Activated CD8-positive, alpha-beta memory T cell treated with anti-CD3 and anti-CD28 coated beads for 1 hour (primary cell): ENCODE results near the gene URI1.
"Not testable (repeated sequence)": the region's sequence is repeated elsewhere in the genome, so short reads cannot be mapped to it uniquely, and the experiment has no call there.

Experiments
- DNase-seq, 2 donors: peaks; one replicate each; pipeline ENCODE4 v3.0.0-alpha.2; 2020; ENCODE audit warnings: low read depth in 1 of 2; ENCODE audit errors: extremely low read depth in 1 of 2

The URI1 gene

GRCh38 chr19:29940971-29941585 lies 961 bp upstream of the URI1 start:
- DNase-seq, result no peak

DNA sequence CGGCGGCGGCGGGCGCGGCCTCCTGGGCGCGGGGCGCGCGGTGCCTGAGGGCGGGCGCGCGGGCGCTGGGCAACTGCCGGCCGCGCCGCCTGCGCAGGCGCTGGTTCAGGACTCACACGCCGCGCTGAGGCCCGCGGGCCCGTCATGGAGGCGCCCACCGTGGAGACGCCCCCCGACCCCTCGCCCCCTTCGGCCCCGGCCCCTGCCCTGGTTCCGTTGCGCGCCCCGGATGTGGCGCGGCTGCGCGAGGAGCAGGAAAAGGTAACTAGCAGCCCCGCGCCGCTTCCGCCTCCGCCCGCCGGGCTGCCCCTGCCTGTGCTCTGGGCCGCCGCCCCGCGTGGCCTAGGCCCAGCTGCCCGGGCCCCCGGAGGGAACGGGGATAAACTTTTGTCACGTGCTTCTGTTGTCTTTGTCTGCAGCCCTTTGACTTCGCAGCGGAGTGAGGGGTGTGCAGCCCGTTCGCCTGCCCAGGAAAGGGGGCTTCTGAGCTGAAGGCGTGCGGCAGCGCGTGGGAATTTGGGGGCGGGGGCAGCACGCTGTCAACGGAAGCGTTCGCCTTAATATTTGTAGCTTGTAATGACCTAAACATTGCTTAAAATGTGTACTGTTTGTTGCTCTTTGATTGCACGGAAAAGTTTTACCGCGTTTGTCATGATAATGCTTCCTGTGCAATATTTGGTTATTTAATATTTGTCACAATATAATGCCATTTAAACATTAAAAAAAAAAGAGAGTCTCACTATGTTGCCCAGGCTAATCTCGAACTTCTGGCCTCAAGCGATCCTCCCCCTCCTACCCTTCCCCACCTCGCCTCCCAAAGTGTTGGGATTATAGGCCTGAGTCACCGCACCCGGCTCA lies 594 bp downstream of the URI1 start:
- DNase-seq, result peak; percentile 26 to 54

- no peak for DNase-seq
Measured at GRCh38 chr19:29943615-29944014, 1.6 kb downstream of the URI1 start.

DNA sequence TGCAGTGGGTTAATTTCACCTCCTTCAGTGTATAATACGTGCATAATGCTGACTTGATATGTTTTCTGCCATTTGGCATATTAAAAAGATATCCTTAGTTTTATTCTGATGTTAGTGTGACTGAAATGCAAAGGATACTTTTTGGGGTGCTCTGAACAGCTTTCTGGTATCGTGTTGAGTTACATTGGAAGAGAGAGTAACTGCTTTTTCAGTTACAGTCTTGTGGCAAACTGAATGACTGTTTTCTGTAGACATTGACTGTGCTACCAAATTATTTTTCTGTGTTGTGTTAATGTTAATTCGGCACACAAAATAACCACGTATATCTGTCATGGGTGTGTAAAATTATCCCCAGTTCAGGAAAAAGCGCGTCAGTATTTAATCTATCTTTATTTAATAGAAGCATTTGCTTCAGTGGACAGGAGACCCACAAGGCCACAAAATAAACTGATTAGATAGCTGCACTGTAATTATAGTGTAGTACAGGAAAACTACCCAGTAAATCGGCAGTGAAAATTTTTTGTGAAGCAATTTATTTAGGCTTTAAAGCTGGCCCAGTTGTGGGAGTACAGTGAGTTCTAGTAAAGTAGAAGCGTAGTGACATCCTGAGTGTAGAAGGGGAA lies 2.5 kb downstream of the URI1 start:
- DNase-seq, result no peak

GRCh38 chr19:29945017-29945416 lies 3.0 kb downstream of the URI1 start:
- no peak for DNase-seq

DNA sequence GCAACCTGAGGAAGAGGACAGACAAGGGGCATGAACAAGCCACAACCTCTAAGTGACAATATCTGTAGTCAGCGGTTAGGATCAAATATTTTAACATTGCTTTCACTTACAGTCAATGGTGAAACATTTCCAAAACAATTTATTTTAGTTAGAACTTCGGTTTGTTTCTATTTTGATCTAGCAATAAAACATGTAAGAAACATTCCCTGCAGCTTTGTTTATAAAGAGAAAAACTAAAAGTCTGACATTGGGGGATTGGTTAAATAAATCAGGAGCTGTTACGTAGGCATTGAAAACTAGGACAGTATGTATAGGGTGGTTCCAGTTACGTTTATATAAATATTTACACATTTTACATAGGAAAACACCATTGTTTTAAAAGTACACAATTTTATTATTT lies 3.4 kb downstream of the URI1 start:
- no peak for DNase-seq

GRCh38 chr19:29946645-29947044 lies 4.6 kb downstream of the URI1 start:
- no peak for DNase-seq

DNA sequence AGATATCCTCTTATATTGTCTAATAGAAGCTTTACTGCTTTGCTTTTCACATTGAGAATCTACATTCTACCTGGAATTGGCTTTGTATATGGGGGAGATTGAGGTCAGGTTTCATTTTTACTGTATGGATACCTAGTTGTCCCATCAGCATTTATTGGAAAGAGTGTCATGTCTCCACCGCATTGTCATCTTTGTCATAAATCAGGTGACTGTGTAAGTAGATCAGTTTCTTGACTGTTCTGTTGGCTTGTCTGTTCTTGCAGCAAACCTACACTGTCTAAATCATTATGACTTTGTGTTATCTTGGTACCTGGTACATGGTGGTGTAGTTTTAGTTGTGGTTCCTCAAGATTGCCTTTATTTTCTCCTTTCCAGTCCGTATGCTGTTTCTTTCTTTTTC lies 5.8 kb downstream of the URI1 start:
- DNase-seq, result no peak

DNA sequence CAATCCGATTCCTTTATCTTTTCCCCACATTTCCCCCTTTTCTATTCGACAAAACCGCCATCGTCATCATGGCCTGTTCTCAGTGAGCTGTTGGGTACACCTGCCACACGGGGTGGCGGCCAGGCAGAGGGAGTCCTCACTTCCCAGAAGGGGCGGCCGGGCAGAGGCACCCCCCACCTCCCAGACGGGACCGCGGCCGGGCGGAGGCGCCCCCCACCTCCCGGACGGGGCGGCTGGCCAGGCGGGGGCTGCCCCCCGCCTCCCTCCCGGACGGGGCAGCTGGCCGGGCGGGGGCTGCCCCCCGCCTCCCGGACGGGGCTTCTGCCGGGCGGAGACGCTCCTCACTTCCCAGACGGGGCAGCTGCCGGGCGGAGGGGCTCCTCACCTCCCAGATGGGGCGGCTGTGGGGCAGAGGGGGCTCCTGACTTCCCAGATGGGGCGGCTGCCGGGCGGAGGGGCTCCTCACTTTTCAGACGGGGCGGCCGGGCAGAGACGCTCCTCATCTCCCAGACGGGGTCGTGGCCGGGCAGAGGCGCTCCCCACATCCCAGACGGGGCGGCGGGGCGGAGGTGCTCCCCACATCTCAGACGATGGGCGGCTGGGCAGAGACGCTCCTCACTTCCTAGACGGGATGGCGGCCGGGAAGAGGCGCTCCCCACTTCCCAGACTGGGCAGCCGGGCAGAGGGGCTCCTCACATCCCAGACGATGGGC lies 6.9 kb downstream of the URI1 start:
- not testable (repeated sequence) for DNase-seq

- DNase-seq, result no peak
Measured at GRCh38 chr19:29952177-29952576, 10.1 kb downstream of the URI1 start.

DNA sequence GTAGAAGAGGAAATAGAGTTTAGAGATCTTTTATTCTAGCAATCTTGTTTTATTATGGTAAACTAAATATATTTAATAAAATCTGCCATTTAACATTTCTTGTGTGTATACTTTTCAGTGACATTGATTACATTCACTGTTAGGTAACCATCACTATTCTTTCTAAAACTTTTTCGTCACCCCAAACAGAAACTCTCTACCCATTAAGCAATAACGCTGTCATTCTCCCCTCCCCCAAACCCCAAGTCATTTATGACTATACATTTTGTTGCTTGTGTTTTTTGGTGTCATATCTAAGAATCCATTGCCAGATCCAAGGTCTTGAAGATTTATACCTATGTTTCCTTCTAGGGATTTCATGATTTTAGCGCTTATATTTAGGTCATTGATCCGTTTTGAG lies 10.6 kb downstream of the URI1 start:
- no peak for DNase-seq

DNA sequence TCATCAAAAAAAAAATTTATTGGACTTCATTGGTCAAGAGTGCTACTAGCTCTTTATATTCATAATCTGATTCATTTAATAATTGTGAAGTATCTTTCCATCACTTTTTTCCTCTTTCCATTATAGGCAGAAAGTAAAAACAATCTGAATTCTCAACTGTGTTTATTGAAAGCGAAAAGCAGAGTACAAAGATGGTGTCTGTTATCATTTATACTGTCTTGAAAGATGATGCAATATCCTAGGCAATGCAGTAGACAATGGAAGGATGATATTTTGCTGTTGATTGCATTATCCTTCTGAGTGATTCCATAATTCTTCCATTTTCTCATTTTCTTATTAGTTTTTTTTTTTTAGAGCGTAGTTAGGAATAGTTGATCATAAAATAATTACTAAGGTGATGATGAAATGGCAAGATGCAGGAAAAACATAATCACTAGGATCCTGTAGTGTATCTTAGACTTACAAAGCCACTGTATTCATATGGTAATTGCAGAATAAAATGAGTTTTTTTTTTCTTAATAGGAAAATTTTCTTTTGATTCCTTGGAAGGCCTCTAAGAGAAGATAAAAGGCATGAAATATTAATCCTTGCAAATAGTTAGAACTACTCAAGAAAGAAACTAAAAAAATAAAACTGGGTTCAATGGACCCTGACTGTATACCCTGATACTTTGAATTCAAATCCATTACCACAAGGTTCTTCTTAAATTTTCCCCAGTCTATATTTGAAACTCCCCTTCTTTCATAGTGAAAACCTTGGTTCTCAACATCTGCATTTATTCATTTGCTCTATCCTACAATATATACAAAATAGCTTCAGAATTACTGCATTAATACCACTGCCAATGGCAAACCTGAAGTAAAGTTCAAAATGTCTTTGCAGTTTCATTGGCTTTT lies 11.6 kb downstream of the URI1 start:
- no peak for DNase-seq

DNA sequence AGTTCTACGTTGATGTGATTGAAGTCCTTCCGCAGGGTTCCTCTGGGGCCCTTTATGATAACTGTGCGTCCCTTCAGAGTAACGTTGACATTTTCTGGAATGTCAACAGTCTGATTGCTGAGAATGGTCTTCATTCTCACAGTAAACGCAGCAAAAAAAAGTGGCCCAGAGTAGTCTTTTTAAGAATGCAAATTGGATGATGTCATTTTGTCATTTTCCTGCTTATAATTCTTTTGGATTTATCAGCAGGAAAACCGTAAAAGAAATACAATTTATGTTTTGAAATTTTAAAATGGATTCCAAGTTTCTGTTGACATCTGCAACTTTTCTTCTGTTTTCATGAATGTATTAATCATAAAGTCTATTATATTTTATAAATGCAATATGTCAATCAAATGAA lies 14.8 kb downstream of the URI1 start:
- no peak for DNase-seq

DNA sequence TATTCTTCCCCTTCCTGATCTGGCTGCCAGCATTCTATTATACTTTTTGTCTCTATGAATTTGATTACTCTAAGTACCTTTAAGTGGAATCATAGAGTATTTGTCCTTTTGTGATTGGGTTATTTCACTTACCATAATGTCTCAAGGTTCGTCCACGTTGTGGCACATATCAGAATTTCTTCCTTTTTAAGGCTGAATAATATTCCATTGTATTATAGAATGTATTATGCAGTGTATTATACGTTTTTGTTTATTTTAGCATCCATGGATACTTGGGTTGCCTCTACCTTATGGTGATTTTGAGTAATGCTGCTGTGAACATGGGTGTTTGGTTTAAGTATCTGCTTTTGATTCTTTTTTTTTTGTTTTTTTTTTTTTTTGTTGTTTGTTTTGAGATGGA lies 19.3 kb downstream of the URI1 start:
- no peak for DNase-seq

DNA sequence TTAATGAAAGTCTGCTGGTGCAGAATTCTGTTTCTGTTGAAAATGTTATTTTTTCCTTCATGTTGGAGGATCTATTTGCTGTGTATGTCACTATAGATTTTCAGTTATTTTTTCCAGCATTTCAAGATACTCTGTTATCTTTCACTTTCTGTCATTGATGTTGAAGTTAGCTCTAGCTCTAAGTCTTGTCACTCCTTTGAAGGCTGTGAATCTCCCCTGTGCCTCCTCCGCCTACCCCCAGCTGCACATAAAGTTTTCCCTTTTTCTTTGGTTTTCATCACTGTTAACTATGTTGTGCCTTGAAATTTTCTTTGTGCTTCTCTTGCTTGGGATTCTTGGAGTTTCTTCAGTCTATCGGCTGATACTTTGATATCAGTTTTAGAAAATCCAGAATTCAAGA lies 20.8 kb downstream of the URI1 start:
- DNase-seq, result no peak

GRCh38 chr19:29963576-29963975 lies 21.5 kb downstream of the URI1 start:
- DNase-seq, result no peak

GRCh38 chr19:29964171-29964570 lies 22.1 kb downstream of the URI1 start:
- DNase-seq, result no peak

- no peak for DNase-seq
Measured at GRCh38 chr19:29965492-29965891, 23.5 kb downstream of the URI1 start.

GRCh38 chr19:29966142-29966541 lies 24.1 kb downstream of the URI1 start:
- DNase-seq, result not testable (repeated sequence)

DNA sequence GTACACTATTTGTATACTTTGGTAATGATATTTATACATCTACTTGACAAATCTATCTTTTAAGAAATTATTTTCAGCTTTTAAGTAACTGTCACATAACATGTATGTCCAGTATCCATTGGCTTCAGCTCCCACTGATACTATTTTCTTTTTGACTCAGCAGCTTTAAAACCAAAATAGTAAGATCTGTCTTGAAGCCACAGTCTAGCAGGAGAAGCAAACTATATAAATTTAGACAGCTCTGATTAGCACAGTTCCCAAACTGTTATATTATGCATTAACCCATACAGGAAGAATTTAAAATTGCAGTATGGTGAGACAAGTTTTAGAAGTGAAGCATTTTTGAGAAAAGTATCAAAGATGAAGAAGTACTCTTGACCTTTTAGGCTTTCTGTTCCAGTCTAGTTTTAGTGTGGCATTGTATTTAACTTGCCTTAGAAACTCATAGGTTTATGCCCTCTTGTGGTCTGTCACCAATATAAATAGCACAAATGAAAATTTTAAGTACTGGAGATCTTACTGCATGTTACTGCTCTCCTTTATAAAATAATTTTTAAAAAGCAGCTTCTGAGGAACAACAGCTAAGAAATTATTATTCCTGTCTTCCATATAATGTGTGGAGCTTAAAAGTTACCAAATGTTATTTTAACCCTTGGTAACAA lies 24.7 kb downstream of the URI1 start:
- no peak for DNase-seq
